ENCODE measurements around the gene NDUFAF8.

The NDUFAF8 gene

DNA sequence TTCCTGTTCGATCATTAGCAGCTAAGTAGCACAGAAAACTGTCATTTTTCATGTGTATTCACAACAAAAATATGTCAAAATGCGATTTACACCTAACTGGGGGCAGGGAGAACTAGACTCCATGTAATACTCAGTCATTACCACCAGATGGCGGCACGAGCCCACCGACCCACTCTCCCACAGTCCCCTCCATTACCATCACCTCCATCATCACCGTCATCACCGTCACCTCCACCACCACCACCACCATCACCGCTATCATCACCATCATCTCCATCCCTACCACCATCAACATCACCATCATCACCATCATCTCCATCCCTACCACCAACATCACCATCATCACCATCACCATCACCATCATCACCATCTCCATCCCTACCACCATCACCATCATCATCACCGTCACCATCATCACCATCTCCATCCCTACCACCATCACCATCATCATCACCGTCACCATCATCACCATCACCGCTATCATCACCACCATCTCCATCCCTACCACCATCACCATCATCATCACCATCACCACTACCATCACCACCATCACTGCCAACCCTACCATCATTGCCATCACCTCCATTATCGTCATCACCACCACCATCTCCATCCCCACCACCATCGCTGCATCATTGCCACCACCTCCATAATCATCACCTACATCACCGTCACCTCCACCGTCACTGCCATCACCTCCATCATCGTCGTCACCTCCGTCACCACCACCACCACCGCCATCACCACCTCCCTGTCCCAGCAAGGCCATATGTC is 14.4 kb downstream of the NDUFAF8 start:
- DNase-seq (ENCODE audit: low spot score): peak; percentile 55

DNA sequence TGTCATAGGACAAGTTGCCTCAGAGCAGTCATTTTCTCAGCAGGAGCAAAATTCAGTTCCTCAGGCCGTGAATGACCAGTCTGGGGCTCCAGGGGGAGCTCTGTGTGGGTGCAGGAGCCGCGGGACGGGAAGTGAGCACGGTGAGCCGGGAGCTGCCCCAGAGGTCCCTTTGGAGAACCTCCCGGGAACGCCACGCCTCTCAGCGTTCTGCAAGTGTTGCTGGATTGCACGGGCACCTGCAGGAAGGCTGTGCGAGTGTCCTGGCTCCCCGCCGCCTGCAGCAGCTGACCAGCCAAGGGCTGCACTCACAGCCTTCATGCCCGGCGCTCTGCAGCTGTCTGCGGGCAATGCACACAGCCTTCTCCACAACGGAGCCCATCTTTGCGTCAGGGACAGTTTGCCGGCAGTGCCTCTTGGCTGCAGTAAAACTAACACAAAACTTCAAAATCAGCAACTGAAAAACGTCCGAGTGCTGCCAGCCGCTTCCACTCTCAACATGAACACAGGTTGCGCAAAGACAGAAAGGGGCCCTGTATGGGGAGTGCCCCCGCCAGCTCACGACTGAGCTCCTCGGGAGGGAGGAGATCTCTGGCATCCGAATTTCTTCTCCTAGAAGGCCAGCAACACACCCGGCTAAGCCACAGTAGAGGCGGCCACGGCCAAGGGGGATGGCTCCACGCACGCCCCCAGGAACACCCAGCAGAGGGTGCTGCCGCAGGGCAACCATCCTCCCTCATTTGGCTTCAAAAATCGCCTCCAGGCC is 16.0 kb downstream of the NDUFAF8 start:
- DNase-seq (ENCODE audit: low spot score): no peak

DNA sequence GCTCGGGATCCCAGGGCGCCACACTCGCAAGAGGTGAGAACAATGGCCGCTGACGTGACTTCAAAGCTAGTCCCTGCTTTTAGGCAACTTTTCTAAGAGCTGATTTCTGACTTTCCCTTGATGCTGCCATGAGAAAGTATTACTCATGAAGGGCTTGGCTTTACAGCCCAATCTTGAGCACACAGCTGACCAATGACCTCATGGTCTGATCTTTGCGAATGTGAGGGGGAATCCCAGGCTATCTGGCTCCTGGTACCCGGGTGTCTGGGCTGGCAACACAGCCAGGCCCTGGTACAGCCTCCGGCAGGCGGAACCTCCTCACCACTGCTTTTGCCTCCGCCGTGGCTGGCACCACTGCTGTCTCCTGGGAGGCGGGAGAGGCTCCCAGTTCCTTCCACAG is 17.5 kb downstream of the NDUFAF8 start:
- DNase-seq (ENCODE audit: low spot score): no peak

DNA sequence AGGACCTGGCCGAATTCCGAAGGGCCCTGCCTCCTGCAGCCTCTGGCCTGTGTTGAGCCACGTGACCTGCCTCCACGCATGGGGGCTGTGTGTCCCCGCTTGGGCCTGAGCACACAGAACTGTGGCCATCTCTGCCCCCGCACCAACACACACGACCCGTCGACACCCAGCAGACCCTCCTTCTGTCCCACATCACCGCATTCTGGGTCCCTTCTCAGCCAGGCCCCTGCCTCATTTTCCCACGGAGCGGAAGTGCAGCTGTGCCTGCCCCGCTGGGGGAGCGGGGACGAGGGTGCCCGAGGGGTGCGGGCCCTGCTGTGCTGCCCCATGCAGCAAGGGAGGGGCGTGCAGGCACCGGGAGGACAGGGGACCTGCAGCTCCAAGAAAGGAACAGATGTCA is 18.4 kb downstream of the NDUFAF8 start:
- DNase-seq (ENCODE audit: low spot score): no peak

- no peak for DNase-seq (ENCODE audit: low spot score)
Measured at GRCh38 chr17:81258292-81258691, 19.2 kb downstream of the NDUFAF8 start.

- DNase-seq (ENCODE audit: low spot score): no peak
Measured at GRCh38 chr17:81259058-81259605, 20.0 kb downstream of the NDUFAF8 start.

DNA sequence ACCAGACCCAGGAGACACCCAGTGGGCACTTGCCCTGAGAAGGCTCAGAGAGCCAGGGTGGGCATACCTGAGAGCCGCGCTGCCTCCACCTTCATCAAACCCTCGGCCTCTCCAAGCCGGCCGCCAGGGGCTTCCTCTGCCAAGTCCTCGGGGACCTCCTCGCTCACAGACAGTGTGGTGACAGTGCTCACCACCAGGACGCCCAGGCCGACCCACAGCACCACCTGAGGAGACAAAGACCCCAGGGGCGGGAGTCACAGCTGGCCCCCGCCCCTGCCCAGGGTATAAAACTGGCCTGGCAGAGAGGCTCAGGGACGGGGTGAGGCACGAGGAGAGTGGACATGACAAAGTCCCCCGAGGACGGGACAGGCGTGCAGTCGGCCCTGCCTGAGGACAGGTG is 21.1 kb downstream of the NDUFAF8 start:
- no peak for DNase-seq (ENCODE audit: low spot score)

DNA sequence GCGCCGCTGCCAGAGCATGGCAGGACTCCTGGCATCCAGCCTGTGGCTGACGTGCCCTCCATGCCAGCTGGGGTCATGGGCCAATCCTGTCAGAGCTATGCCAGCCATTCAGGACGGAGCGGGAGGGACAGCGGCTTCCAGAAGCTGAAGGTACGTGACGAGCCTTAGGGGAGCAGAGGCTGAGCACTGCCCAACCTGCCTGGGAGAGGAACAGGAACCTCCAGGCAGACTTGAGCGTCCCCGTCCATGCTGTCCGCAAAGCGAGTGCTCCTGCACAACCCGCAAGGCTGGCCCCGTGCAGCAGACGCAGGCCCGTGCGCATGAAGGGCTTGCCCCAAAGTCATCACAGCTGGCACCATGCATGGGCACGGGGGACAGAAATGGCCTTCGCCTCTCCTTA is 21.5 kb downstream of the NDUFAF8 start:
- DNase-seq (ENCODE audit: low spot score): no peak

- no peak for DNase-seq (ENCODE audit: low spot score)
Measured at GRCh38 chr17:81261096-81261495, 22.0 kb downstream of the NDUFAF8 start.

DNA sequence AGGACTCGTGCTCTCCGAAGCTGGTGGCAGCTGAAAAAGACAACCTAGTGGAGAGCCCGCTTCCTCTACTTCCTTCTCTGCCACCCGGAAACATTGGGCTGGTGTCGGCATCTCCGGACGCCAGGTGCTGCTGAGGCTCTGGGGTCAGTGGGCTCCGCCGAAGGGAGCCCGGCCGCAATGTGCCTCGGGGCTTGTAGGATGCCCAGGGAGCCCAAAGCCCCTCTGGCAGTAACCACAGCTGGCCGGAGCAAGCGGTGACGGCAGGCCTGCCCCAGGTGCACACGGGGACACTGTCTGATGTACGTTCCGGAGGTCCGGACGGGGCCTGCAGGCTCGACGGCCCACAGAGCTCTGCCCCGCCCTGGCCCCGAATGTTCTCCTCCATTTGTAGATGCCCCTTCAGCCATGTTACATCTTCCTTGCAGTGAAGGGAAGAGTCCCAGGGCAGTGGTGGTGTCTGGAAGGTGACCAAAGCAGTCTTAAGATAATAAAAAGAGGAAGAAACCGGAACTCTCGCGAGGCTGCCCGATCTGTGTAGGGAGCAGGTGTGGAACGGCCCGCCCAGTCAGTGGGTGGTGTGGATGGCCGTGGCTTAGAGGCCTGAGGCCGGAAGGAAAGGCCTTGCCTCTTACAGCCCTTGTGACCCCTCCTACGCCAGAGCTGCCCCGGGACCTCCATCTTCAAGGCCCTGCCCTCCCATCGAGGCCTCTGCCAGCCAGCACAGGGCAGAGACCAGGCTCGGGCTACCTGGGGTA is 22.6 kb downstream of the NDUFAF8 start:
- no peak for DNase-seq (ENCODE audit: low spot score)

- no peak for DNase-seq (ENCODE audit: low spot score)
Measured at GRCh38 chr17:81263371-81264181, 24.5 kb downstream of the NDUFAF8 start.

DNA sequence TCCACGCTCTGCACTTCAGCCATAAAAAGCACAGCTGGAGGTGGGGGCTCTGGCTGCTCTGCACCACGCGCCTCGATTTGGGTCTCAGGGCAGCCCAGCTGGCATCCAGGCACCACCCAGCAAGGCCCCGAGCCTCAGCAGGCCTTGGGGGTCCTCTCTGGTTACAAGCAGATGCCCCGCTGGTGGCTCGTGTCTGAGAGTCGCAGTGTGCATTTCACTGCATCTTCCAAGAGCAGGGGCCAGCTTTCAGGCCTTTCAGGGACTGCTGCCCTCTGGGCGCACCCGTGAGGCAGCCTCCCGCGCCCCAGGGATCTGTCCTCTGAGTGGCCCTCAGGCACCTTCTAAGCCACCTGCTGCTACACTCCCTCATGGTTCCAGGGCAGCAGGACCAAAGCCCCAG is 25.5 kb downstream of the NDUFAF8 start:
- DNase-seq (ENCODE audit: low spot score): no peak

DNA sequence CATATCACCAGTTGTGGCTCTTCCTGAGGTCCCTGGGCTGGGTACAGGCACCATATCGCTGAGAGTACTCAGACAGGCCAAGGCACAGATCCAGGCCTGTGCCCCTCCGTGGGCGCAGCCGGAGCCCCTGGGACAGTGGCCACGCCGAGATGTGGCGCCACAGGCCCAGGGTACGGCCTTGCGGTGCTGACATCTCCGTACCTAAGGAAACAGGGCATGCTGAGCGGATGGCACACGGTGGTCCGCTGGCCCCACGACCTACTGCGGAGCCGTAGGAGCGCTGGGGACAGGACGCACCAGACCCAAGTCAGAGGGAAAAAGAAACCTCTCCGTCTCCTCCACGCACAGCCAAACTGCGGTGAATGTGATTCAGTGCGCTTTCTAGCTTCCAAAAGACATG is 26.5 kb downstream of the NDUFAF8 start:
- DNase-seq (ENCODE audit: low spot score): no peak

DNA sequence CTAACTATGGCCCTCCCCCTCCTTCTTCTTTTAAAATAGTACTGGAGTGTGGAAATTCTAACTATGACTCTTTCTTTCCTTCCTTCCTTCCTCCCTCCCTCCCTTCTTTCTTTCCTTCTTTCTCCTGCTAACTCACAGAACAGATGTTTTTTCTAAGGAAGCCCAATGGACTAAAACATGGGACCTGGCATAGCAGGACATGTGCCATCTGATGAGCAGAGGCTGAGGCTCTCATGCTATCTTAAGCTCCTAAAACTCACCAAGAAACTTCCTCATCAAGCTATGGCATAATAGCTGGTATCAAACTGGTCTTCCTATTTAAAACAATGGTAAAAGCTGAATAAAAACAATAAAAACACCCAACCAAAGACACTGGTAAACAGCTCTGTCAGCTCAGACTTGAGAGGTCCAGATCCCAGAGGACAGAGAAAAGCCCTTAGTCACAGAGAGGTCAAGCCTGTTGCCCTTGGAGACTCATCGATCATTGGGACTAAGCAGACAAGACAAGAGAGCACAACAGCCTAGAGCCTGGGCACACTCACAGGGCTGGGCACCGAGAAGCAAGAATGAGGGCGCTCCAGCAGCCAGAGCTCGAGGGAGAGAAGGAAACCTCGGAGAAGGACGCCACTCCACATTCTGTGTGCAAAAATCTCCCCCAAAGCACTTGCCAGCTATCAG is 28.4 kb downstream of the NDUFAF8 start:
- DNase-seq (ENCODE audit: low spot score): no peak

GRCh38 chr17:81270279-81270678 is 31.2 kb downstream of the NDUFAF8 start:
- DNase-seq (ENCODE audit: low spot score): no peak

GRCh38 chr17:81271226-81271625 is 32.1 kb downstream of the NDUFAF8 start:
- no peak for DNase-seq (ENCODE audit: low spot score)

- no peak for DNase-seq (ENCODE audit: low spot score)
Measured at GRCh38 chr17:81272616-81273015, 33.5 kb downstream of the NDUFAF8 start.

DNA sequence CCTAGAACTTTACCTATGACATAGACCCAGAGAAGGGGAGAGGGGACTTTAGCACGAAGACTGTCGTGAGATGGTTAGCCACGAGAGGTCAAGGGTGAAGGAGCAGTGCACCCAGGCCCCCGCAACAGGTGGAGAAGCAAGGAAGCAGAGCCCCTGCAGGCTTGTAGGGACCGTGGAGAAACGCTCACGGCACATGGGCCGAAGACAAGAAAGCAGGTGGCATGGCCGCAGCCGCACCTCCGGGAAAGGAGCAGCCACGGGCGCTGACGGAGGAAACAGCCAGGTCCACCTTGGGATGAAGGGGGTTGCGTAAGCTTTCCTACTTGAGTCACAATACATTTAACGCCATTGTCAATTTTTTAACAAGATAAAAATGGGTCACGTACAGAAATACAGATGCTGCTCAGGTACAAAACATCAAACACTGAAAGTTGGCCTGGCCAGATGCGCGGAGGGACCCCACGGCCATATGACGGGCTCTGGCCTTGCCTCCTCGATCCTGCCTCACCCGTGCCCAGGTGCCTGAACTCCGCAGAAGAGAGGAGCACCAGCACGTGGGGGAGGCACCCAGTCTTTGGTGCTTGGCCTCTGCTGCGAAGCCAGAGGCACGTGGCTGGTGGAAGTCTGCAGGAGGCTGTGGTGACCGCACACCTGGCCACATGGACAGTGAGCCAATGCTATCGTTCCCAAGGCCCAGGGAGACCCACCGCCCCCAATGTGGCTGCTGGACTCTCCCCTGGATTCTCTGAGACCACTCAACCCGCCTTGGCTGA is 34.8 kb downstream of the NDUFAF8 start:
- DNase-seq (ENCODE audit: low spot score): no peak

GRCh38 chr17:81274471-81274855 is 35.3 kb downstream of the NDUFAF8 start:
- DNase-seq (ENCODE audit: low spot score): no peak

DNA sequence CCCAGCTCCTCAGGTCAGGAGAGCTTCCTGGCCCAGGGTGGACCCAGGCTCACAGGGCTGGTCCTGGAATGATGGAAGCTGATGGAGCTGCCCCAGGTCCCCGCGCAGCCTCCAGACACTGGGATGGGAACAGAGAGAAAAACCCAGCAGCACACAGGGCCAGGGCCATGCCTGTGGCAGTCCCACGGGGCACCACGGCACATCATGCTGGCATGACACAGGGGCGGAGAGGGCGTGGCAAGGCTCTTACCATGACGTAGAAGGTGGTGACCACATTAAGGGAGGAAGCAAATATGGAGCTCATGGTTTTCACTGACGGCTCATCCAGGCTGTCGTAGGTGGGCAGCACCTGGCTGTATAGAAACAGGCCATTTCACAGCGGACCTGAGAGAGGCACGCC is 37.7 kb downstream of the NDUFAF8 start:
- DNase-seq (ENCODE audit: low spot score): no peak
